Esophagus squamous epithelium (tissue), 5 donors: ENCODE results near the gene CYP27B1. TPM values are rescaled to one million over a fixed set of nuclear protein-coding genes. Genes with fewer than 3 reads are reported as not detected.
A peak's percentile ranks its signal among the peaks of the same experiment; 100 is the strongest.

ENCODE experiments used
- DNase-seq: peaks from one replicate; lab custom pipeline; 2025; lab: John Stamatoyannopoulos, UW
- H3K27ac ChIP-seq, 4 donors: fragments of 200-600 bp; sonication (generic); one replicate each; pipeline ENCODE4 v1.5.1; 2016 to 2019; ENCODE audit warnings: mild to moderate bottlenecking in 1 of 4
- H3K27me3 ChIP-seq, 4 donors: fragments of 200-600 bp; sonication (generic); 1 replicate in 3 of 4; 2 replicates in 1 of 4; pipeline versions ENCODE4 v1.5.1 to v1.6.0; 2017 to 2021; ENCODE audit warnings: antibody characterized with exemption in 1 of 4
- H3K36me3 ChIP-seq, 3 donors: fragments of 200-600 bp; sonication (generic); one replicate each; pipeline ENCODE4 v1.5.1; 2016 to 2019
- H3K4me1 ChIP-seq, 3 donors: fragments of 200-600 bp; sonication (generic); one replicate each; pipeline ENCODE4 v1.5.1; 2017 to 2019
- H3K4me3 ChIP-seq, 4 donors: fragments of 200-600 bp; sonication (generic); 1 replicate in 3 of 4; 2 replicates in 1 of 4; pipeline ENCODE4 v1.5.1; 2016 to 2019; ENCODE audit warnings: mild to moderate bottlenecking in 2 of 4, moderate library complexity in 1 of 4
- H3K9me3 ChIP-seq, 3 donors: fragments of 200-600 bp; sonication (generic); one replicate each; pipeline ENCODE4 v1.5.1; 2016 to 2019
- CTCF ChIP-seq, 6 experiments: fragments of 450-650 bp in 4 of 6; fragments of 200-600 bp in 2 of 6; sonication (generic) in 2 of 6; IDR thresholded peaks; one replicate each; pipeline ENCODE4 v1.5.1; 2016 to 2019; ENCODE audit warnings: antibody characterized with exemption in 6 of 6, mild to moderate bottlenecking in 4 of 6, moderate library complexity in 4 of 6
- POLR2A ChIP-seq, 4 donors: fragments of 450-650 bp; IDR thresholded peaks; one replicate each; pipeline ENCODE4 v1.6.1; 2017; ENCODE audit warnings: antibody characterized with exemption in 4 of 4, mild to moderate bottlenecking in 4 of 4, moderate library complexity in 3 of 4
- WGBS, 2 donors: methylation state at CpG; one replicate each; pipeline ENCODE4 v1.1.5; 2018; 5-methylcytosine and 5-hydroxymethylcytosine counted together
- intact Hi-C: fragments of 100-400 bp; cut with DNase I; formaldehyde crosslinking; loops from one replicate; pipeline ENCODE4 v1.15.0; 2022
- total RNA-seq, 4 donors: library from RNA; depleted of rRNA; stranded (reverse); fragments of >200 nt; gene quantifications; one replicate each; pipeline ENCODE4 v1.1.0, GENCODE V29; 2016
- donor health status: DM: yes; HTN: yes; CAD: no.

CYP27B1 gene
- total RNA-seq, 4 donors from 2014 or later: 0.18 to 1.7 (median 1.1) TPM

- H3K4me1 ChIP-seq: peaks cover 8 to 26% (median 13%) of the 10 kb centered on the region in 3 donors
- DNase-seq: no peak
- H3K27me3 ChIP-seq: peaks cover 0 to 43% (median 4%) of the 10 kb centered on the region in 4 donors
- no peak overlapping the region for H3K4me3 ChIP-seq
- TF ChIP-seq CTCF (IDR thresholded peaks at IDR 0.05) (no peak), POLR2A (IDR thresholded peaks at IDR 0.05) (no peak)
- H3K36me3 ChIP-seq: peaks cover 0 to 10% (median 0%) of the 10 kb centered on the region in 3 donors
- WGBS, 2 donors: 80 to 90% methylated on average over 5 to 13 of the region's 13 CpGs
- no peak overlapping the region for H3K27ac ChIP-seq
- no peaks in the 10 kb centered on the region for H3K9me3 ChIP-seq
- intact Hi-C loops: no loop called here
Observed at GRCh38 chr12:57730336-57731067, 36.4 kb downstream of the CYP27B1 start.

GRCh38 chr12:57729321-57729844 lies 37.5 kb downstream of the CYP27B1 start:
- WGBS, 2 donors: 55 to 60% methylated on average over 4 to 5 of the region's 5 CpGs
- intact Hi-C loops: no loop called here
- Histone ChIP-seq H3K9me3 (no peaks in the 10 kb centered on the region), H3K4me1 (peaks cover 8 to 26% (median 15%) of the 10 kb centered on the region in 3 donors), H3K27ac (no peak overlapping the region), H3K27me3 (peaks cover 0 to 36% (median 0%) of the 10 kb centered on the region in 4 donors), H3K4me3 (no peak overlapping the region), H3K36me3 (peaks cover 0 to 10% (median 0%) of the 10 kb centered on the region in 3 donors)
- DNase-seq: no peak
- TF ChIP-seq POLR2A (IDR thresholded peaks at IDR 0.05): no peak
- no peak for TF ChIP-seq CTCF (IDR thresholded peaks at IDR 0.05)

- intact Hi-C loops: no loop called here
- H3K9me3 ChIP-seq: no peaks in the 10 kb centered on the region
- H3K27me3 ChIP-seq: peaks cover 0 to 21% (median 0%) of the 10 kb centered on the region in 4 donors
- peaks cover 8 to 26% (median 15%) of the 10 kb centered on the region in 3 donors for H3K4me1 ChIP-seq
- DNase-seq: no peak
- H3K27ac ChIP-seq: no peak overlapping the region
- WGBS, 2 donors: 75 to 77% methylated on average over 13 of the region's 21 CpGs
- H3K4me3 ChIP-seq: no peak overlapping the region
- peaks cover 0 to 10% (median 0%) of the 10 kb centered on the region in 3 donors for H3K36me3 ChIP-seq
- TF ChIP-seq POLR2A (IDR thresholded peaks at IDR 0.05) (no peak), CTCF (IDR thresholded peaks at IDR 0.05) (no peak)
Observed at GRCh38 chr12:57727758-57728395, 39.0 kb downstream of the CYP27B1 start.

GRCh38 chr12:57726884-57727757 lies 39.8 kb downstream of the CYP27B1 start:
- peak overlapping the region; percentile 77 to 88 (median 84) for H3K27ac ChIP-seq
- H3K4me3 ChIP-seq: peak overlapping the region; percentile 63 to 86 (median 67)
- no peaks in the 10 kb centered on the region for H3K9me3 ChIP-seq
- intact Hi-C loops: no loop called here
- H3K36me3 ChIP-seq: peaks cover 0 to 13% (median 0%) of the 10 kb centered on the region in 3 donors
- H3K27me3 ChIP-seq: peaks cover 0 to 13% (median 0%) of the 10 kb centered on the region in 4 donors
- H3K4me1 ChIP-seq: peaks cover 8 to 26% (median 15%) of the 10 kb centered on the region in 3 donors
- DNase-seq: no peak
- TF ChIP-seq CTCF (IDR thresholded peaks at IDR 0.05) (peak in 4 of 6 experiments; percentile 32 to 59 (median 42)), POLR2A (IDR thresholded peaks at IDR 0.05) (no peak)
- 69 to 100% methylated on average over 5 to 7 of the region's 76 CpGs for WGBS, 2 donors
